T-helper 22 cell (primary cell): ENCODE measurements around the gene KSR1.

Source experiments
- DNase-seq: peaks from one replicate; pipeline ENCODE4 v3.0.0-alpha.2; 2020; ENCODE audit warnings: low read depth

KSR1 gene

GRCh38 chr17:27514595-27515413 lies 58.6 kb downstream of the KSR1 start:
- DNase-seq, result no peak

- no peak for DNase-seq
Observed at GRCh38 chr17:27518048-27518447, 61.8 kb downstream of the KSR1 start.

- no peak for DNase-seq
Observed at GRCh38 chr17:27518545-27519521, 62.6 kb downstream of the KSR1 start.

GRCh38 chr17:27519550-27519949 lies 63.3 kb downstream of the KSR1 start:
- DNase-seq, result no peak

- DNase-seq, result no peak
Observed at GRCh38 chr17:27520491-27521185, 64.4 kb downstream of the KSR1 start.

- no peak for DNase-seq
Observed at GRCh38 chr17:27521281-27522027, 65.2 kb downstream of the KSR1 start.

GRCh38 chr17:27522028-27522635 lies 65.9 kb downstream of the KSR1 start:
- no peak for DNase-seq

GRCh38 chr17:27523712-27524111 lies 67.5 kb downstream of the KSR1 start:
- DNase-seq, result no peak

- no peak for DNase-seq
Observed at GRCh38 chr17:27524594-27524993, 68.3 kb downstream of the KSR1 start.

GRCh38 chr17:27525316-27525715 lies 69.1 kb downstream of the KSR1 start:
- no peak for DNase-seq

- no peak for DNase-seq
Observed at GRCh38 chr17:27525836-27526603, 69.8 kb downstream of the KSR1 start.

- DNase-seq, result no peak
Observed at GRCh38 chr17:27526604-27527002, 70.4 kb downstream of the KSR1 start.

- DNase-seq, result no peak
Observed at GRCh38 chr17:27529230-27529796, 73.1 kb downstream of the KSR1 start.

GRCh38 chr17:27530764-27531391 lies 74.6 kb downstream of the KSR1 start:
- DNase-seq, result no peak

GRCh38 chr17:27531469-27531961 lies 75.3 kb downstream of the KSR1 start:
- no peak for DNase-seq

GRCh38 chr17:27532269-27533263 lies 76.3 kb downstream of the KSR1 start:
- no peak for DNase-seq

GRCh38 chr17:27533874-27534815 lies 77.9 kb downstream of the KSR1 start:
- no peak for DNase-seq
